Neural progenitor cell (in vitro differentiated cells): ENCODE measurements around the gene MATK. TPM values are rescaled to one million over a fixed set of nuclear protein-coding genes. Genes with fewer than 3 reads are reported as not detected.

Experiments
- DNase-seq: peaks from one replicate; pipeline ENCODE4 v3.0.0-alpha.2; 2016; ENCODE audit warnings: low spot score
- H2AFZ ChIP-seq: fragments of 200-600 bp; sonication (generic); replicated peaks from 2 replicates; pipeline ENCODE4 v1.6.1; 2016; ENCODE audit warnings: antibody characterized with exemption
- H3F3A ChIP-seq: fragments of 200-600 bp; sonication (generic); 2 replicates; pipeline ENCODE4 v1.6.1; 2016; ENCODE audit warnings: antibody characterized with exemption, low read depth
- H3K27ac ChIP-seq: fragments of 200-600 bp; sonication (generic); 2 replicates; pipeline ENCODE4 v1.5.1; 2016; ENCODE audit warnings: mild to moderate bottlenecking
- H3K27me3 ChIP-seq: fragments of 200-600 bp; sonication (generic); 2 replicates; pipeline ENCODE4 v1.6.1; 2016; ENCODE audit warnings: mild to moderate bottlenecking, moderate library complexity
- H3K36me3 ChIP-seq: fragments of 200-600 bp; sonication (generic); 2 replicates; pipeline ENCODE4 v1.5.1; 2016
- H3K4me1 ChIP-seq: fragments of 200-600 bp; sonication (generic); 2 replicates; pipeline ENCODE4 v1.6.1; 2016; ENCODE audit warnings: mixed run types
- H3K4me2 ChIP-seq: fragments of 200-600 bp; sonication (generic); 2 replicates; pipeline ENCODE4 v1.6.1; 2016
- H3K4me3 ChIP-seq: fragments of 200-600 bp; sonication (generic); 2 replicates; pipeline ENCODE4 v1.5.1; 2016
- H3K79me2 ChIP-seq: fragments of 200-600 bp; sonication (generic); 2 replicates; pipeline ENCODE4 v1.6.1; 2016; ENCODE audit warnings: low read depth
- H3K9ac ChIP-seq: fragments of 200-600 bp; sonication (generic); 2 replicates; pipeline ENCODE4 v1.6.1; 2016
- H3K9me3 ChIP-seq: fragments of 200-600 bp; sonication (generic); 2 replicates; pipeline ENCODE4 v1.5.1; 2016; ENCODE audit warnings: low read depth
- H4K20me1 ChIP-seq: fragments of 200-600 bp; sonication (generic); 2 replicates; pipeline ENCODE4 v1.6.1; 2016; ENCODE audit warnings: low read depth
- H3K27ac Mint-ChIP-seq: 3 replicates; pipeline ENCODE4 v1.8.0; 2021; ENCODE audit warnings: mixed read lengths
- H3K27me3 Mint-ChIP-seq: 2 replicates; pipeline ENCODE4 v1.8.0; 2022; ENCODE audit warnings: low read depth, mild to moderate bottlenecking, inconsistent platforms, moderate library complexity, mixed read lengths; ENCODE audit not compliant: insufficient read depth
- H3K36me3 Mint-ChIP-seq: 3 replicates; pipeline ENCODE4 v1.8.0; 2021; ENCODE audit warnings: mixed read lengths
- H3K4me1 Mint-ChIP-seq: 3 replicates; pipeline ENCODE4 v1.8.0; 2021; ENCODE audit warnings: mixed read lengths
- H3K4me3 Mint-ChIP-seq: 3 replicates; pipeline ENCODE4 v1.8.0; 2021; ENCODE audit warnings: mild to moderate bottlenecking, moderate library complexity, mixed read lengths
- H3K9me3 Mint-ChIP-seq: 3 replicates; pipeline ENCODE4 v1.8.0; 2020; ENCODE audit warnings: mixed read lengths
- CTCF ChIP-seq: fragments of 200-600 bp; sonication (generic); IDR thresholded peaks from 2 replicates; pipeline ENCODE4 v1.5.1; 2017; ENCODE audit warnings: antibody characterized with exemption, mild to moderate bottlenecking
- EZH2 ChIP-seq: fragments of 200-600 bp; sonication (generic); IDR thresholded peaks from 2 replicates; pipeline ENCODE4 v1.6.1; 2017; ENCODE audit warnings: antibody characterized with exemption, mild to moderate bottlenecking, moderate library complexity
- EZH2phosphoT487 ChIP-seq: fragments of 200-600 bp; sonication (generic); IDR thresholded peaks from 2 replicates; pipeline ENCODE4 v1.6.1; 2017; ENCODE audit warnings: antibody characterized with exemption
- total RNA-seq: library from RNA; depleted of rRNA; stranded (reverse); fragments of >200 nt; gene quantifications from 2 replicates; pipeline ENCODE4 v1.2.3, GENCODE V29; 2015; ENCODE audit warnings: low replicate concordance

MATK gene
- total RNA-seq, 1 donor from 2014 or later = 2.4 TPM

GRCh38 chr19:3788996-3789778, 3.0 kb upstream of the MATK start:
- Histone ChIP-seq H3K4me2 (no peak overlapping the region), H3K9me3 (no peaks in the 10 kb centered on the region), H4K20me1 (peaks cover 6% of the 10 kb centered on the region), H3K9ac (no peak overlapping the region), H3K27me3 (peaks cover 58% of the 10 kb centered on the region), H3K4me1 (peaks cover 6% of the 10 kb centered on the region), H3F3A (peaks cover 8% of the 10 kb centered on the region), H3K36me3 (no peaks in the 10 kb centered on the region), H3K79me2 (no peaks in the 10 kb centered on the region), H2AFZ (no peak overlapping the region), H3K4me3 (no peak overlapping the region), H3K27ac (no peak overlapping the region)
- Mint-ChIP-seq H3K4me3 (peak overlapping the region; percentile 64), H3K27ac (no peak overlapping the region), H3K4me1 (peaks cover 3% of the 10 kb centered on the region), H3K36me3 (no peaks in the 10 kb centered on the region), H3K27me3 (peaks cover 40% of the 10 kb centered on the region), H3K9me3 (no peaks in the 10 kb centered on the region)
- DNase-seq = no peak
- TF ChIP-seq EZH2phosphoT487 = no peak
- no peak for TF ChIP-seq EZH2
- TF ChIP-seq CTCF = no peak

GRCh38 chr19:3785451-3785937, 687 bp downstream of the MATK start:
- peak overlapping the region; percentile 88 for H3K4me3 ChIP-seq
- no peaks in the 10 kb centered on the region for H3K9me3 ChIP-seq
- H3K9ac ChIP-seq = no peak overlapping the region
- H3F3A ChIP-seq = peaks cover 8% of the 10 kb centered on the region
- peak overlapping the region; percentile 92 for H3K4me2 ChIP-seq
- H3K4me1 ChIP-seq = peaks cover 6% of the 10 kb centered on the region
- Mint-ChIP-seq H3K36me3 (no peaks in the 10 kb centered on the region), H3K27ac (no peak overlapping the region), H3K9me3 (peaks cover 18% of the 10 kb centered on the region), H3K27me3 (peaks cover 46% of the 10 kb centered on the region), H3K4me3 (peak overlapping the region; percentile 41), H3K4me1 (peaks cover 3% of the 10 kb centered on the region)
- H3K36me3 ChIP-seq = no peaks in the 10 kb centered on the region
- no peak overlapping the region for H3K27ac ChIP-seq
- H2AFZ ChIP-seq = peak overlapping the region; percentile 100
- DNase-seq = peak; percentile 2
- peaks cover 62% of the 10 kb centered on the region for H3K27me3 ChIP-seq
- H4K20me1 ChIP-seq = peaks cover 6% of the 10 kb centered on the region
- TF ChIP-seq CTCF = no peak
- TF ChIP-seq EZH2phosphoT487 = peak; percentile 73
- peak; percentile 83 for TF ChIP-seq EZH2
- no peaks in the 10 kb centered on the region for H3K79me2 ChIP-seq

GRCh38 chr19:3784607-3785450, 1.4 kb downstream of the MATK start:
- H3K4me1 ChIP-seq = peaks cover 6% of the 10 kb centered on the region
- Mint-ChIP-seq H3K27ac (no peak overlapping the region), H3K4me3 (peak overlapping the region; percentile 72), H3K4me1 (peaks cover 3% of the 10 kb centered on the region), H3K9me3 (peaks cover 18% of the 10 kb centered on the region), H3K27me3 (peaks cover 42% of the 10 kb centered on the region), H3K36me3 (no peaks in the 10 kb centered on the region)
- no peak overlapping the region for H3K4me3 ChIP-seq
- no peak overlapping the region for H2AFZ ChIP-seq
- no peak overlapping the region for H3K27ac ChIP-seq
- peak overlapping the region; percentile 92 for H3K4me2 ChIP-seq
- no peaks in the 10 kb centered on the region for H3K79me2 ChIP-seq
- DNase-seq = peak; percentile 2
- peaks cover 58% of the 10 kb centered on the region for H3K27me3 ChIP-seq
- TF ChIP-seq CTCF = no peak
- no peaks in the 10 kb centered on the region for H3K36me3 ChIP-seq
- no peaks in the 10 kb centered on the region for H3K9me3 ChIP-seq
- peaks cover 8% of the 10 kb centered on the region for H3F3A ChIP-seq
- H3K9ac ChIP-seq = no peak overlapping the region
- H4K20me1 ChIP-seq = peaks cover 6% of the 10 kb centered on the region
